Ishikawa (cell line): ENCODE measurements around the gene ADGRL2.

ENCODE experiments used
- CEBPB ChIP-seq: IDR thresholded peaks from 2 replicates; pipeline ENCODE4 v1.6.1; 2012
- CREB1 ChIP-seq: IDR thresholded peaks from 2 replicates; pipeline ENCODE4 v1.6.1; 2012; ENCODE audit warnings: low read depth
- EGR1 ChIP-seq: IDR thresholded peaks from 2 replicates; pipeline ENCODE4 v1.6.1; 2012
- EP300 ChIP-seq: IDR thresholded peaks from 2 replicates; pipeline ENCODE4 v1.6.1; 2012; ENCODE audit warnings: borderline replicate concordance
- MAX ChIP-seq: IDR thresholded peaks from 2 replicates; pipeline ENCODE4 v1.6.1; 2012
- NFIC ChIP-seq: IDR thresholded peaks from 2 replicates; pipeline ENCODE4 v1.6.1; 2012
- RAD21 ChIP-seq: IDR thresholded peaks from 2 replicates; pipeline ENCODE4 v1.6.1; 2012; ENCODE audit warnings: low read depth
- REST ChIP-seq: IDR thresholded peaks from 2 replicates; pipeline ENCODE4 v1.6.1; 2012; ENCODE audit warnings: low read depth, mild to moderate bottlenecking
- TAF1 ChIP-seq: IDR thresholded peaks from 2 replicates; pipeline ENCODE4 v1.6.1; 2012; ENCODE audit warnings: low read depth, mild to moderate bottlenecking
- TCF12 ChIP-seq: IDR thresholded peaks from 2 replicates; pipeline ENCODE4 v1.6.1; 2012; ENCODE audit warnings: low read depth
- TEAD4 ChIP-seq: IDR thresholded peaks from 2 replicates; pipeline ENCODE4 v1.6.1; 2012
- YY1 ChIP-seq: IDR thresholded peaks from 2 replicates; pipeline ENCODE4 v1.6.1; 2012; ENCODE audit warnings: low read depth

- TF ChIP-seq YY1: no peak
- no peak for TF ChIP-seq TEAD4
- TF ChIP-seq EGR1: no peak
- no peak for TF ChIP-seq RAD21
- TF ChIP-seq TAF1: no peak
- no peak for TF ChIP-seq TCF12
- TF ChIP-seq CEBPB: no peak
- TF ChIP-seq NFIC: no peak
- no peak for TF ChIP-seq EP300
- TF ChIP-seq CREB1: no peak
- no peak for TF ChIP-seq REST
- no peak for TF ChIP-seq MAX
Measured at GRCh38 chr1:81832573-81832972, 31.8 kb downstream of the ADGRL2 start.
